Measurements from ENCODE around the gene NINJ1.
A peak's percentile ranks its signal among the peaks of the same experiment; 100 is the strongest.

The NINJ1 gene

GRCh38 chr9:93100276-93100636 is 33.8 kb downstream of the NINJ1 start:
- Histone ChIP-seq H3K4me2 (peak overlapping the region; percentile 95 to 100 (median 98); a peak in 20 of 22 replicates), H3K4me1 (peaks cover 37 to 50% (median 41%) of the 10 kb centered on the region in 10 experiments), H3K9me3 (replicated peaks in 1 of 11) (peaks cover 15 to 47% (median 40%) of the 10 kb centered on the region in 11 experiments), H3K27ac (peak overlapping the region in 9 of 11 experiments; percentile 30 to 93 (median 86); a peak in 13 of 22 replicates), H3K9ac (peak overlapping the region in 4 of 11 experiments; percentile 3 to 92 (median 90); a peak in 2 of 22 replicates), H3K27me3 (no peaks in the 10 kb centered on the region), H3K36me3 (peaks cover 16 to 59% (median 41%) of the 10 kb centered on the region in 11 experiments), H4K20me1 (peaks cover 10 to 75% (median 25%) of the 10 kb centered on the region in 11 experiments; a peak in 16 of 22 replicates), H3K4me3 (peak overlapping the region in 2 of 10 experiments; percentile 100; a peak in 3 of 20 replicates)
- no peak for TF ChIP-seq Cebpa-rat (IDR thresholded peaks at IDR 0.05)

DNA sequence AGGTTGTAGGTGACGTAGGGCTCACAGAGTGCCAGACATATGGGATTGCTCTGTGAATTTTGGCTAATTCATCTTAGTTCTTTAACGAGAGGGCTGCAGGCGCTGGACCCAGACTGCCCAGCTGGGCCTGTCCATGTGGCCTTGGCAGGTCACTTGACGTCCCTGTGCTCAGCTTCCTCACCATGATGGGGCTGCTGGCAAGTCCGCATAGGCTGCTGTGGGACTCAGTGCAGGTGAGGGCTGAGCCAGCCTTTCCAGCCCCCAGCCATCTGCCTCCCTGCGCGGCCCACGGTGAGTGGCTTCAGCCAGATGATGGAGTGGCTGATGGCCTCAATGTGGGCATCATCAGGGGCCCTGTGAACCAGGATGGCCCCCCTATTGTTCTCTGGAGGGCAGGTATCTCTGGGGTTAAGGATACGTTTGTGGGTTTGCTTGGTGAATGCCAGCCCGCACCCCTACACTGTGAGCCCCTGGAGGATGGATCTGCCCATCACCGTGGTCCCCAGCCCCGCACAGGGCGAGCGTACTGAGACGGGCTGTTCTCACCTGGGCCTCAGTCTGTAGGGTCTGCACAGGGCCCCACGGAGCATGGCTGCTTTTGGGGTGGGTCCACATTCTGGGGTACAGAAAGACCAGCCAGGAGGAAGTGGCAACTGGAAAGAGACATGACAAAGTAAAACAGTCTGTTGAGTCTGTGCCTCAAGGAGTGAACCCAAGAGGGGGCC is 34.3 kb downstream of the NINJ1 start:
- no peak for TF ChIP-seq Cebpa-rat (IDR thresholded peaks at IDR 0.05)
- Histone ChIP-seq H3K36me3 (peaks cover 16 to 54% (median 40%) of the 10 kb centered on the region in 11 experiments), H3K4me2 (peak overlapping the region; percentile 95 to 100 (median 98))

DNA sequence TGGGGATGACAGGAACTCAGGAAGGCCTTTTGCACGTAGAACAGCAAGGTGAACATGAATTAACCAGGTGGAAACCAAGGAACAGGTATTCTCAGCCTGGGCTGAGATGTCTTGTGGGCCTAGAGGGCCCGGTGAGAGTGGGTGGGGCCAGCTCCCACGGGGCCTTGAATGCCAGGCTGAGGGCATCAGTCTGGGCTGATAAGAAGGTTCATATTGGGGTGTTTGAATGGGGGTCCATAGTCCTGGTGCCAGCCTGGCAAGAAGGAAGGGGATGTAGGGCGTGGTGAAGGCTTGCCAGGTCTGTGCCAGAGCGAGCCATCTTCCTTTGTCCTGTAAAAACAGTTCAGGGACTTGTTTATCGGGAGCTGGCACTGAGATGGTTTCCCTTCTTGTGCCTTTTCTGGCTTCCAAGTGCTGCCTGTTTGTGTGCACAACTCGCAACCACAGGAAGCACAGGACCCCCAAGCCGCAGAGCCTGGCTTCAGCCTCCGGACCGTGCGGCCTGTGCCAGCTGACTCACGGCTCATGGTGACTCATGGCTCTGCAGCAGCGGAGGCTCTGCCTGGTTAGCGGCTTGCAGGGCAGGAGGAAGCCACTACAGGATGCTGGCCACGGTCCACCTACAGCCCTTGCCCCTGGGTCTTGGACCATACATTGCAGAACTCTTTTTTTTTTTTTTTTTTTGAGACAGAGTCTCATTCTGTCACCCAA is 35.7 kb downstream of the NINJ1 start:
- peaks cover 10 to 41% (median 29%) of the 10 kb centered on the region in 11 experiments; a peak in 21 of 22 replicates for H3K36me3 ChIP-seq
- peaks cover 56 to 64% (median 57%) of the 10 kb centered on the region in 10 experiments for H3K4me1 ChIP-seq
- no peak for TF ChIP-seq Cebpa-rat (IDR thresholded peaks at IDR 0.05)
- H4K20me1 ChIP-seq, result peaks cover 10 to 56% (median 25%) of the 10 kb centered on the region in 11 experiments; a peak in 16 of 22 replicates
- peaks cover 5 to 32% (median 27%) of the 10 kb centered on the region in 11 experiments; a peak in 21 of 22 replicates for H3K9me3 ChIP-seq (replicated peaks in 1 of 11)
- H3K27ac ChIP-seq, result peak overlapping the region; percentile 52 to 93 (median 85)
- H3K4me3 ChIP-seq, result peak overlapping the region; percentile 90 to 100 (median 98)
- H3K4me2 ChIP-seq, result peak overlapping the region; percentile 95 to 100 (median 98)
- H3K9ac ChIP-seq, result peak overlapping the region; percentile 87 to 94 (median 91)
- H3K27me3 ChIP-seq, result no peaks in the 10 kb centered on the region

More for the DNA sequence above, 34.3 kb downstream of the NINJ1 start:
- peaks cover 43 to 51% (median 44%) of the 10 kb centered on the region in 10 experiments for H3K4me1 ChIP-seq
- H3K9me3 ChIP-seq (replicated peaks in 1 of 11), result peaks cover 15 to 44% (median 40%) of the 10 kb centered on the region in 11 experiments
- no peaks in the 10 kb centered on the region for H3K27me3 ChIP-seq
- H3K9ac ChIP-seq, result peak overlapping the region; percentile 3 to 94 (median 90); a peak in 17 of 22 replicates
- H3K27ac ChIP-seq, result peak overlapping the region; percentile 19 to 93 (median 85); a peak in 21 of 22 replicates
- H3K4me3 ChIP-seq, result peak overlapping the region in 7 of 10 experiments; percentile 93 to 100 (median 99); a peak in 12 of 20 replicates
- H4K20me1 ChIP-seq, result peaks cover 10 to 69% (median 25%) of the 10 kb centered on the region in 11 experiments; a peak in 16 of 22 replicates

- no peak for TF ChIP-seq Cebpa-rat (IDR thresholded peaks at IDR 0.05)
- peaks cover 10 to 52% (median 25%) of the 10 kb centered on the region in 11 experiments; a peak in 16 of 22 replicates for H4K20me1 ChIP-seq
- H3K27ac ChIP-seq, result peak overlapping the region; percentile 52 to 93 (median 85)
- H3K9me3 ChIP-seq (replicated peaks in 1 of 11), result peaks cover 0 to 24% (median 21%) of the 10 kb centered on the region in 11 experiments; a peak in 18 of 22 replicates
- H3K9ac ChIP-seq, result peak overlapping the region; percentile 87 to 94 (median 91)
- H3K4me2 ChIP-seq, result peak overlapping the region; percentile 95 to 100 (median 98)
- peaks cover 10 to 34% (median 26%) of the 10 kb centered on the region in 11 experiments; a peak in 21 of 22 replicates for H3K36me3 ChIP-seq
- H3K4me3 ChIP-seq, result peak overlapping the region; percentile 90 to 100 (median 98)
- no peaks in the 10 kb centered on the region for H3K27me3 ChIP-seq
- H3K4me1 ChIP-seq, result peaks cover 63 to 72% (median 65%) of the 10 kb centered on the region in 10 experiments
Measured at GRCh38 chr9:93097511-93098201, 36.4 kb downstream of the NINJ1 start.

GRCh38 chr9:93096811-93097382 is 37.2 kb downstream of the NINJ1 start:
- Histone ChIP-seq H3K9me3 (replicated peaks in 1 of 11) (peaks cover under 1 to 17% (median 14%) of the 10 kb centered on the region in 11 experiments; a peak in 20 of 22 replicates), H3K4me3 (peak overlapping the region; percentile 90 to 100 (median 98)), H3K36me3 (peaks cover 8 to 27% (median 21%) of the 10 kb centered on the region in 11 experiments; a peak in 21 of 22 replicates), H3K27ac (peak overlapping the region; percentile 52 to 93 (median 85)), H3K27me3 (no peaks in the 10 kb centered on the region), H3K4me1 (peaks cover 71 to 77% (median 72%) of the 10 kb centered on the region in 10 experiments), H4K20me1 (peaks cover 10 to 49% (median 25%) of the 10 kb centered on the region in 11 experiments; a peak in 16 of 22 replicates), H3K9ac (peak overlapping the region; percentile 87 to 94 (median 91)), H3K4me2 (peak overlapping the region; percentile 95 to 100 (median 98))
- TF ChIP-seq Cebpa-rat (IDR thresholded peaks at IDR 0.05), result no peak

GRCh38 chr9:93096131-93096802 is 37.8 kb downstream of the NINJ1 start, which contains the start of gene CARD19:
TSS of gene CARD19 (plus strand) at chr9:93096217. CDS start at chr9:93096346, 129 bp downstream.
- peak within 1 kb of the TSS; percentile 88 to 94 (median 91) for H3K9ac ChIP-seq
- H3K27ac ChIP-seq, result peak within 1 kb of the TSS; percentile 92 to 99 (median 97)
- peak within 1 kb of the TSS; percentile 90 to 100 (median 98) for H3K4me3 ChIP-seq
- peaks cover 7 to 21% (median 17%) of the 10 kb centered on the region in 11 experiments; a peak in 20 of 22 replicates for H3K36me3 ChIP-seq
- peak within 1 kb of the TSS; percentile 95 to 100 (median 98) for H3K4me2 ChIP-seq
- no peak for TF ChIP-seq Cebpa-rat (IDR thresholded peaks at IDR 0.05)
- peaks cover 10 to 44% (median 25%) of the 10 kb centered on the region in 11 experiments; a peak in 16 of 22 replicates for H4K20me1 ChIP-seq
- H3K4me1 ChIP-seq, result peaks cover 75 to 80% (median 78%) of the 10 kb centered on the region in 10 experiments
- H3K9me3 ChIP-seq (replicated peaks in 1 of 11), result peaks cover 7 to 17% (median 9%) of the 10 kb centered on the region in 11 experiments; a peak in 21 of 22 replicates
- no peaks in the 10 kb centered on the region for H3K27me3 ChIP-seq
